Stomach (tissue), 9 donors: Measurements from ENCODE around the gene TECTB. TPM values are rescaled to one million over a fixed set of nuclear protein-coding genes. Genes with fewer than 3 reads are reported as not detected.

Experiments used
- DNase-seq, 2 donors: peaks; one replicate each; pipeline versions ENCODE4 v3.0.0 to v3.0.0-alpha.2; 2013 to 2019
- H3K27ac ChIP-seq, 5 donors: fragments of 200-600 bp in 4 of 5; sonication (generic) in 4 of 5; one replicate each; pipeline ENCODE4 v1.5.1; 2013 to 2019; ENCODE audit warnings: mild to moderate bottlenecking in 1 of 5, moderate library complexity in 1 of 5
- H3K27me3 ChIP-seq, 3 donors: fragments of 200-600 bp; sonication (generic); one replicate each; pipeline ENCODE4 v1.5.1; 2017 to 2019; ENCODE audit warnings: mixed run types in 1 of 3
- H3K36me3 ChIP-seq, 4 donors: fragments of 200-600 bp; sonication (generic); 1 replicate in 3 of 4; 2 replicates in 1 of 4; pipeline ENCODE4 v1.5.1; 2016 to 2019
- H3K4me1 ChIP-seq, 4 donors: fragments of 200-600 bp; sonication (generic); one replicate each; pipeline ENCODE4 v1.5.1; 2016 to 2019
- H3K4me3 ChIP-seq, 4 donors: fragments of 200-600 bp; sonication (generic) in 3 of 4; one replicate each; pipeline ENCODE4 v1.5.1; 2016 to 2019; ENCODE audit warnings: mild to moderate bottlenecking in 1 of 4
- H3K9me3 ChIP-seq, 4 donors: fragments of 200-600 bp; sonication (generic); one replicate each; pipeline ENCODE4 v1.5.1; 2016 to 2019
- CTCF ChIP-seq, 7 experiments: fragments of 450-650 bp in 4 of 7; fragments of 200-600 bp in 3 of 7; sonication (generic) in 3 of 7; IDR thresholded peaks; one replicate each; pipeline ENCODE4 v1.5.1; 2016 to 2019; ENCODE audit warnings: antibody characterized with exemption in 7 of 7, control low read depth in 2 of 7, mild to moderate bottlenecking in 1 of 7
- EP300 ChIP-seq: sonication (generic); formaldehyde crosslinking; IDR thresholded peaks from one replicate; pipeline ENCODE4 v1.6.1; 2017; ENCODE audit warnings: antibody characterized with exemption
- POLR2A ChIP-seq, 4 donors: fragments of 450-650 bp; IDR thresholded peaks; one replicate each; pipeline ENCODE4 v1.6.1; 2016; ENCODE audit warnings: antibody characterized with exemption in 4 of 4, control low read depth in 2 of 4, mild to moderate bottlenecking in 1 of 4, moderate library complexity in 1 of 4
- POLR2AphosphoS5 ChIP-seq, 3 donors: sonication (generic); formaldehyde crosslinking; IDR thresholded peaks; one replicate each; pipeline ENCODE4 v1.6.1; 2016; ENCODE audit warnings: antibody characterized with exemption in 3 of 3
- WGBS, 5 donors: extraction: QIAGEN DNeasy Blood & Tissue Kit in 3 of 5; methylation state at CpG; one replicate each; pipeline versions ENCODE4 v1.1.5 to v1.1.7; 2013 to 2018; 5-methylcytosine and 5-hydroxymethylcytosine counted together
- intact Hi-C: fragments of 100-400 bp; cut with DNase I; formaldehyde crosslinking; loops from one replicate; pipeline ENCODE4 v1.15.1; 2023; ENCODE audit warnings: low total_unique reads
- polyA plus RNA-seq, 3 donors: library from polyadenylated mRNA; stranded (reverse); fragments of 200-250 nt; gene quantifications; one replicate each; pipeline ENCODE4 v1.2.3, GENCODE V29; 2013
- total RNA-seq, 5 donors: library from RNA; depleted of rRNA; stranded (reverse); fragments of >200 nt; gene quantifications; one replicate each; pipeline versions ENCODE4 v1.1.0 to v1.2.3, GENCODE V29; 2014 to 2016
- donor health status: healthy with polysubstance abuse.
- donor health status: Bipolar disorder and iron deficiency.
- donor health status: healthy.

Gene TECTB
- total and polyA plus RNA-seq, 8 donors = not detected

GRCh38 chr10:112240441-112240840 lies 42.8 kb upstream of the TECTB start:
- Histone ChIP-seq H3K27ac (no peak overlapping the region), H3K4me3 (no peak overlapping the region), H3K9me3 (peaks cover 0 to 25% (median 19%) of the 10 kb centered on the region in 4 donors), H3K4me1 (no peaks in the 10 kb centered on the region), H3K36me3 (no peaks in the 10 kb centered on the region), H3K27me3 (no peaks in the 10 kb centered on the region)
- TF ChIP-seq POLR2A (IDR thresholded peaks at IDR 0.05) = no peak
- TF ChIP-seq CTCF (IDR thresholded peaks at IDR 0.05) = no peak
- no peak for TF ChIP-seq EP300
- TF ChIP-seq POLR2AphosphoS5 (IDR thresholded peaks at IDR 0.05) = no peak
- intact Hi-C loops = no loop called here
- 82 to 98% (median 95%) methylated on average over 11 to 13 of the region's 13 CpGs for WGBS, 5 donors
- DNase-seq = no peak

GRCh38 chr10:112241651-112242341 lies 41.4 kb upstream of the TECTB start:
- no peaks in the 10 kb centered on the region for H3K27me3 ChIP-seq
- peaks cover 0 to 25% (median 19%) of the 10 kb centered on the region in 4 donors for H3K9me3 ChIP-seq
- WGBS, 5 donors = 44 to 89% (median 71%) methylated on average over 2 of the region's 2 CpGs
- DNase-seq = no peak
- no peak overlapping the region for H3K4me3 ChIP-seq
- no peaks in the 10 kb centered on the region for H3K4me1 ChIP-seq
- no peak overlapping the region for H3K27ac ChIP-seq
- no peaks in the 10 kb centered on the region for H3K36me3 ChIP-seq
- intact Hi-C loops = no loop called here
- TF ChIP-seq POLR2A (IDR thresholded peaks at IDR 0.05) = no peak
- TF ChIP-seq POLR2AphosphoS5 (IDR thresholded peaks at IDR 0.05) = no peak
- no peak for TF ChIP-seq CTCF (IDR thresholded peaks at IDR 0.05)
- no peak for TF ChIP-seq EP300

GRCh38 chr10:112242769-112243168 lies 40.4 kb upstream of the TECTB start:
- H3K27me3 ChIP-seq = no peaks in the 10 kb centered on the region
- no peaks in the 10 kb centered on the region for H3K4me1 ChIP-seq
- intact Hi-C loops = no loop called here
- H3K9me3 ChIP-seq = peaks cover 0 to 25% (median 19%) of the 10 kb centered on the region in 4 donors
- no peak overlapping the region for H3K4me3 ChIP-seq
- no peaks in the 10 kb centered on the region for H3K36me3 ChIP-seq
- 78 to 90% (median 89%) methylated on average over 2 of the region's 2 CpGs for WGBS, 5 donors
- TF ChIP-seq EP300 (no peak), POLR2A (IDR thresholded peaks at IDR 0.05) (no peak), CTCF (IDR thresholded peaks at IDR 0.05) (no peak), POLR2AphosphoS5 (IDR thresholded peaks at IDR 0.05) (no peak)
- DNase-seq = no peak
- H3K27ac ChIP-seq = no peak overlapping the region

- H3K27ac ChIP-seq = no peak overlapping the region
- no peaks in the 10 kb centered on the region for H3K27me3 ChIP-seq
- intact Hi-C loops = no loop called here
- peaks cover 0 to 27% (median 19%) of the 10 kb centered on the region in 4 donors for H3K9me3 ChIP-seq
- DNase-seq = no peak
- H3K36me3 ChIP-seq = no peaks in the 10 kb centered on the region
- no peak overlapping the region for H3K4me3 ChIP-seq
- 85 to 91% (median 89%) methylated on average over 6 of the region's 6 CpGs for WGBS, 5 donors
- TF ChIP-seq POLR2A (IDR thresholded peaks at IDR 0.05) (no peak), CTCF (IDR thresholded peaks at IDR 0.05) (no peak), POLR2AphosphoS5 (IDR thresholded peaks at IDR 0.05) (no peak), EP300 (no peak)
- H3K4me1 ChIP-seq = no peaks in the 10 kb centered on the region
Measured at GRCh38 chr10:112243713-112244112, 39.5 kb upstream of the TECTB start.
